Measurements from ENCODE around the gene COPZ2.

The COPZ2 gene

GRCh38 chr17:47982645-47983390 lies 54.8 kb downstream of the COPZ2 start:
- no peak for DNase-seq

DNA sequence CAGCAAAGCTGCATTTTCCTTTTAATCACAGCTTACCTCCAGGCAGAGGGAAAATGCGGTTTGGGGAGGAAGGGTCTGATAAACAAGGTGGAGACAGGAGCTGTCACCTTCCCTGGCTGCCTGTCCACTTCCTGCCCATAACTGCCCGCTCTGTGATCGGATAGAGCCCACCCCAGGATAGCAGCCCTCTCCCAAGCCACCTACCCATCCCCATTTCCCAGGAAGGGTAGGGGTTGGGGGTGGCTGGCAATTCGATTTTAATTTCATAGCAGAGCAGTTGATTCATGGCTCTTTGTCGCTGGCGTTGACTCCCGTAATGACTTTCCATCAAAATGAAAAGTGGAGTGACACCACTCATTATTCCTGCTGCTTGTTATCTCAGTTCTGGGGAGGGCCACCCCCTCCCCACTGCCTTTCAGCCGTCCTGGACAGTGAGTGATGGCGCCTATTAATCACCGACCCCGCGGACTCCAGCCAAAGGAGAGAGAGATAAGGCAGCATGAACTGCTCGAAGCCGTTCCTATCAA lies 55.4 kb downstream of the COPZ2 start:
- DNase-seq: no peak

GRCh38 chr17:47981462-47981861 lies 56.1 kb downstream of the COPZ2 start:
- DNase-seq: peak; percentile 78

DNA sequence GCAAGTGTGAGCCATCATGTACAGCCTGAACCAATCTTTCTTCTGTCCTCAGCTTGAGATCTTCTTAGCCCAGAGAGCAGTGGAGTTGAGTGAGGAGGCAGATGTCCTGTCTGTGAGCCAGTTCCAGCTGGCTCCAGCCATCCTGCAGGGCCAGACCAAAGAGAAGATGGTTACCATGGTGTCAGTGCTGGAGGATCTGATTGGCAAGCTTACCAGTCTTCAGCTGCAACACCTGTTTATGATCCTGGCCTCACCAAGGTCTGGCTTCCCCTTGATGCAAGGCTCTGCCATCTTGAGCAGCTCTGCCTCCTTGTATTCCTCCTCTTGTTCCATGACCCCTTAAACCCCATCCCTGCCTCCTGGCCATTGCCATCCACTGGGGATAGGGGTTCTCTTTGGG lies 57.1 kb downstream of the COPZ2 start:
- DNase-seq: no peak

GRCh38 chr17:47978324-47978723 lies 59.3 kb downstream of the COPZ2 start:
- peak; percentile 86 for DNase-seq

All from hematopoietic multipotent progenitor cell treated with erythropoietin and hydrocortisone succinate and interleukin-3 and kit ligand, for 6 days (in vitro differentiated cells).